HG03469 (cell line): ENCODE measurements around the gene DLG2.
A peak's percentile ranks its signal among the peaks of the same experiment; 100 is the strongest.

Experiments
- ATAC-seq: cut with Tn5 transposase; IDR thresholded peaks from one replicate; pipeline ENCODE4 v1.9.1; 2021; ENCODE audit warnings: mild to moderate bottlenecking, moderate library complexity, moderate number of reproducible peaks; ENCODE audit not compliant: unreplicated experiment

Gene DLG2

DNA sequence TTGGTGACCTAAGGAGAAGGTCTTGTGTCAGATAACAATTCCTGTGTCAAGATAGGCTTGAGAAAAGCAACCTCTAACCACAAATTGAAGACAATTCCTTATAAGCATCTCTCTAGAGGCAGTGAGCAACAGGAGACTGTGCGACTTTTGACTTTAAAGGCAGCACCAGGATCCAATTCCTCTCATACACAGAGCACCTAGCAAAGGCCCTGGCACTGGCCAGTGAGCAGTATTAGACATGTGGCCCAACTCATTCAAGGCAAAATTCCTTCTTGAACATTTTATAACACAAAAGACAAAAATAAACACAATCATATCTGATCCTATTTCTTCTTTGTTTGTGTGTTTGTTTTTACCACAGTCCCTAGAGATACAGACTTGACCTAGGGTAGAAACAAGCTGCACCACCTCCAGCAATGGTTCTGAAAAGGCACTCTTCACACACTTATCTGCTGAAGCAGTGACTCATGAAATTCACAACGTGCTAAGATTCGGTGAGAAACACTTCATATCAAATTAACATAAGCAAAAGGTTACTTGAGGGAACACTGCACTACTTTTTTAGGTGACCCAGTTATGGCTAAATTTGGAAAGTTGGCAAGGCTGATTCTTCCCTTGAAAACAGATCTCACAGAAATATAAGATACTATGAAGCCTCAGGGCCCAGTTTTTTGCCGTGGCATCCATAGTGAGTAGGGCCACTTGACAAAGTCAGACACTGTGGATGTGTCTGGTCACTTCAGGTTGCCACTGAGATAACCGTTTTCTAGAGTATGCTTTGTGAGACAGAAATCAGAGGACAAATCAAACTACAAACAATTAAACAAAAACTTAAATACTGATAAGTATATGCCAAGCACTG lies 1018.9 kb downstream of the DLG2 start:
- no peak for ATAC-seq

DNA sequence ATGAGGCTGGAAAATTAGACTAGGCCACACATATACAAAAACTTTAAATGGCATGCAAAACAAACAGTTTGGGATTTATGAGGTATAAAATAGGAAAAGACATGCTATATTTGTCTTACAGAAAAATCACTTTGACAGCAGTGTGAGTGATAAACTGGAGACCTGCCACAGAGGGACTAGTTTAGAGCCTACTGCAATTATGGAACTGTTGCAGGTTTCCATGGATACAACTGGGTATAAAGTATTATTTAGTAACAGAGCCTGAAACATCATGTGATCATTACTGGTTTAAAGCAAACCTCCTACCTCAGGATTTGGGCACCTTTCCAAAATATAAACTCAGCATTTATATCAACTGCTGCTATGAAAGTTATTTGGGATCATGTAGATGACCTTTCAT lies 1032.5 kb downstream of the DLG2 start:
- no peak for ATAC-seq

DNA sequence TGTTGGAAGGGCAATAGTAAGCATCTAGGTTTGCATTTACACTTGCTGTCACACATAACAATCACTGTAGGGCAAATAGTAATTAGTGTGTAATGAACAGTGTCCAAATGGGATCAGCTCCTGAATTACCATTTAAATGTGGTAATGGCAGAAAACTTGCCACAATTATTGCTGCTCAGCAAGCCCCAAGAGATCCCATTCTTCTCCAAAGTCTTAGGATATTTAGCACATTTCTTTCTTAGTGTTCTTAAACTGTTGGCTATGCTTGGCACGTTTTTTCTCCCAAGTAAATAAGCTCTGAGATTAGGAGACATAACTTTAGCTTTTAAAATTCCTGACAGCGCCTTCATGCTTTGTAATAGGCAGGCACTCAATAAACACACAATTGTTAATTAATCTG lies 1037.0 kb downstream of the DLG2 start:
- ATAC-seq: no peak

DNA sequence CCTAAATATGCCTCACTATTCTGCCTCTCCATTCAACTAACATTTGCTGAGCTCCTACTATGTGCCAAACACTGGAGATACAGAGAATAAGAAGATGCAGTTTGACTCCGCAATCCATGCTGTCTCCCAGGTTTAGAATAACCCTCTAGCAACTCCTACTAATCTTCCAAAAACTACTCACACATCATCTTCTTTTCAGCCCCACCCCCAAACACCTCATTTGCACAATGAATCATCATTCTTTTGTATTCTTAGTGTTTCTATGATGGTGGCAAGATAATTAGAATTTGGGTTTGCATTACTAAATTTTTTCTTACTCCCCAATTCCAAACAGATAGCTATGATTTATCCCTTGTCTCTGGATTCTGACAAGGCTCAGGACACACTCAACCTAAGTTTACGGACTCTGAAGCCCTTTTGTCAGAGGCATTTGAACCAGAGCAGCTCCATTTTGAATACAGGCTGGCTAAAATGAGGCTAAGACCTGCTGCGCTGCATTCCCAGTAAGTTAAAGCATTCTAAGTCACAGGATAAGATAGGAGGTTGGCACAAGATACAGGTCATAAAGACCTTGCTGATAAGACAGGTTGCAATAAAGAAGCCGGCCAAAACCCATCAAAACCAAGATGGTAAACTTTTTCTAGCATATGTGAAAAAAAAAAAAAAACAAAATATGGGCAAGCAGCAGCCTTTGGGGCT lies 1038.9 kb downstream of the DLG2 start:
- no peak for ATAC-seq

DNA sequence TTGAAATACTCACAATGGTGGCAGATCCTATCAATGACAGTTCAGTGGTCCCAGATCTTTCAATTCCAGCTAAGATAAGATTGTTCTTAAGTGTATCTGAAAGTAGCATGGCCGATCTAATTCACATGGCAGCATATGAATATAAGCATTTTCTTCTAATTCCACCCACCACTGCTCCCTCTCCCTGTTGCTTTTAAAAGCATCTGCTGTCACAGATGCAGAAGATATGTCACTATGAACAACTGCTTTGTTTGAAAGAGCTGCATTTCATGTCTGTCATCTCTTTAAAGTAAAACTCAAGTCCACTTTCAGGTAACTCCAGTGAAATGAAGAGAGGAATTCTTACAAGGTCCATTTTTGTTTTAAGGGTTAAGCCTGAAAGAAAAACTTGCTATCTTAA lies 1044.0 kb downstream of the DLG2 start:
- no peak for ATAC-seq

DNA sequence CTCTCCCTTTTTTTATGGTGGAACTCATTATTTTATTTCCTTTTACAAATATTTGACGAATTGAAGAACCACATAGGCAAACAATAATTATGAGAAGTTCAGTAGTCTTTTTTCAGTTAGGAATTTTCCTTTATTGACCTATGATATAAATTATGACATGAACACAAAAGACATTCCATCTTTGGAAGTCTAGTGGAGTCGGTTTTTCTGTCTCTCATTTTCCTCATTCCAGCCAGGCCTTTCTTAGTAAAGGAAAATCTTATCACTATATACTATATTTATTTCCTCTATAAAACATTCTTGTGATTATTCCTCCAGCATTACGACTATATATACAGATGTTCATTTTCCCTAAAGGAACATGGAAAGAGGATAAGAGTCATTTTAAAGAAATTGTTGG lies 1046.1 kb downstream of the DLG2 start:
- no peak for ATAC-seq

DNA sequence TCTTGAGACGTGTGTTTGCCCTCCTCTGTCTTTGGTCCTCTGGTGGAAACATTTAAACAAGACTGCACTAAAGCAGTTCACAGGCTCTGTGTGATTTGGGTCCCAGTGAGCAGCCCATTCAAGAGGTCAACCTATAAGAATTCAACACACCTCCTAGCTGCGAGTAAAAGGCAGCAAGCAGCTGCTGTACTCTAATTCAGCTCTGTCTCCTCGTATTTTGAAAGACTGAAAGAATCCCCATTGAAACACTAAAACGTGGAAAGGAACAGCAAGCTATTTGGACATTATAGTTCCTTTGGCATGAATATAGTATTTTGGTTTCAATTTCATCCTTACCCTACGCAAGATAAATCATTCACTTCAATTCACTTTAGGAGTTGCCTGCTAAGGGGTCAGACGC lies 1046.7 kb downstream of the DLG2 start:
- ATAC-seq: no peak

DNA sequence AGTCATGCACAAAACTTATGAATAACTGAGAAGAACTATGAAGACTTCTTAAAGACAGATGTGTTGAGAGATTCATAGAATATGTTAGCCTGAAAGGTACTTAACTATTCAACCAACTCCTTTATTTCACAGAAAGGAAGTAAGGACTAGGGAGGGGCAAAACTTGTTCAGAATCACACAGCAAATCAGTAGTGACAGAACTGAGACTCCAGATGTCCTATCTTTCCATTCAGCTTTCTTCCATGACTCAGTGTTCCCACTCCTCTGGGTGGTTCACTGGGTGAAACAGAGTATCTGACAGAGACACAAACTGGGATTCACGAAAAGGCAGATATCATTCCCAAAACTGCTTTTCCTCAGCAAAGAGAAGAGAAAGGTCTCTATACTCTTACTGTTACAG lies 1053.3 kb downstream of the DLG2 start:
- no peak for ATAC-seq

DNA sequence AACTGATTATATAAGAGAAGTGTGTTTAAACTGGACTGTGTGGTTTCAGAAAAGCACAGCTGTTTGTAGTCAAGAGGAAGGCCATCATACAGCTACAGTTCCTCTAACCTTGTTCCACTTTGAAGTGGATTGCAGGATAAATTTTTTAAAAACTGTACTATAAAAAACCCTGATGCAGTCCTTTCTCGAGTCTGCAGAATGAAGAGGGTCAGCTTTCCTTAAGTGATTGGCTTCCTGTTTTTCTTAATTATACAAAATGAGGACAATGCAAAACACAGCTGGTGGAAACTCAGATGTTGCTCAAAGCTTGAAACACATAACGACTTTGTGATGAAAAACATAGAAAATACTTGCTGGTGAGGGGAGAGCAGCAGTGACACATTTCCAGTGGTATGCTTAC lies 1060.5 kb downstream of the DLG2 start:
- ATAC-seq: no peak

DNA sequence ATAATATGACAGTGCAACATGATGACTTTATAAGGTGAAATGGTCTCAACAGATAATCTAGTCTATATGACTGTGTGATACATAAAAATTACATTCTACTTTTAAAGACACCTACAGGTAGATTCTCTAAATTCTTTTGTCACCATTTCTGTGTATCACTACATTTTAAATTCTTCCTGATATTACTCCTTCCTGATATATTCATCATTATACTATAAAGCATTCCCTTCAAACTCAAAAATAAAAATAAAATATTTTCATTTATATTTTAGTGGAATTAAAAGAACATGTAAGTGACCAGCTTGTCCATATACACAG lies 1062.3 kb downstream of the DLG2 start:
- ATAC-seq: no peak

DNA sequence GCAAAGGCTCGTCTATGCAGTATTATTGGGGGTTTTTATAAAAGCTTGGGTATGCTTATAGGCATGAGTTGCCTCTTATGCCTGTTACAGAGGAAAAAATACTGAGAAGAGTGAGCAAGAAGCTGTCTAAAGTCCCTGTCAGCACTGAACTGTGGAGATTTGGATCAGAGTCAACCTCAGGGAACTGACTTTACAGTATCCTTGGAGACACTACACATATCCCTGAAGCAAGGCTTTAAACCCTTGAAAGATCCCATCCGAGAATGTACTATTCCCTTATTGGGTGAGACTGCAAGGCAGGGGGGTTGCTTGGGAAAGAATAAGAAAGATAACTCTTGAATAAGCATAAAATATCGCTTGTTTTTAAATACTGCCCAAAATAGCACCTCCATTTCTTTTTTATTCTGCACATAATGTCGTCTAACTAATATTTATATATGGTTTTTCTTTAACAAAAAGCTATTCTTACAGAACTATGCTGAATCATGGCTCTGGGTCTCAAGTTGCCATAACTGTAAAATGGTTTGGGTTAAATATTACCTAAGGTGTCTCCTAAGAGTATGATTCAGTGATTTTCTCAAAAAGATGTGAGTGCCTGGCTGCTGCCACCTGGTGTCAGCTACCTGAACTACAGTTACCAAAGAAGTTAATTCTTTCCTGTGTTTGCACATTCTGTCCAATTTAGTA lies 1062.8 kb downstream of the DLG2 start:
- ATAC-seq: peak; percentile 81

DNA sequence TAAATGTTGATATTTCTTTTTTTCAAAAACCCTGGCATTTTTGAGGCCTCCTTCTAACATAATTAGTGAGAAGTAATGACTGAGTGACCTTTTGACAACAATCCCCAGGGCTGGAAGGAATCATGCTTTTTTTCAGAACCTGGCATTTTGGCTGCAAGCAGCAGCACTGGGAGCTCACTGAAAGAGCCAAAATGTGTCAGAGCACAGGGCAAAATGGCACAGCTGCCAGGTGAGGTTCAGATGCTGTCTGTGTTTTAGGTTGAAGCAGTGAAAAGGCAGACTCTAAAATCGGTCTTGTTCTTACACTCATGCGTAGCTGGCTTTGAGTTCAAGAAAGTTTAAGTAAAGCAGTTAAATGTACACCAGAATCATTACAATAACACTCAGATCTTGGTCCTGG lies 1063.8 kb downstream of the DLG2 start:
- ATAC-seq: no peak

DNA sequence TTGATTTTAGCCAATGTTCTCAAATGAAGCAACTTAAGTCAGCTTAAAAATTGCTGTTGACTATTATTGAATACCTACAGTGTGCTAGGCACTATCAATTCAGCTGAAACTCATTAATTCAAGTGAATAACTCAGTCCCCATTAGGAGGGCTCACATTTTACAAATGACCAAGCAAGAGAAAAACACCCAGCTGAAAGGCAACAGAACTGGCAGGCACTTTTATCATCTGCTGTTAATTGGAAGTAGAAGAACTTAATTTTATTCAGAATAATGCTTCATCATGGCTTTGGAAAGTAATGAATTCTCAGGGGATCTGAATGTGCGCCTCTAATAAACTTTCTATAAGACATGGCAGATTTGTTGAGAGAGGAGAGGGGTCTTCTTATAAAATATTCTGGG lies 1066.9 kb downstream of the DLG2 start:
- ATAC-seq: no peak

DNA sequence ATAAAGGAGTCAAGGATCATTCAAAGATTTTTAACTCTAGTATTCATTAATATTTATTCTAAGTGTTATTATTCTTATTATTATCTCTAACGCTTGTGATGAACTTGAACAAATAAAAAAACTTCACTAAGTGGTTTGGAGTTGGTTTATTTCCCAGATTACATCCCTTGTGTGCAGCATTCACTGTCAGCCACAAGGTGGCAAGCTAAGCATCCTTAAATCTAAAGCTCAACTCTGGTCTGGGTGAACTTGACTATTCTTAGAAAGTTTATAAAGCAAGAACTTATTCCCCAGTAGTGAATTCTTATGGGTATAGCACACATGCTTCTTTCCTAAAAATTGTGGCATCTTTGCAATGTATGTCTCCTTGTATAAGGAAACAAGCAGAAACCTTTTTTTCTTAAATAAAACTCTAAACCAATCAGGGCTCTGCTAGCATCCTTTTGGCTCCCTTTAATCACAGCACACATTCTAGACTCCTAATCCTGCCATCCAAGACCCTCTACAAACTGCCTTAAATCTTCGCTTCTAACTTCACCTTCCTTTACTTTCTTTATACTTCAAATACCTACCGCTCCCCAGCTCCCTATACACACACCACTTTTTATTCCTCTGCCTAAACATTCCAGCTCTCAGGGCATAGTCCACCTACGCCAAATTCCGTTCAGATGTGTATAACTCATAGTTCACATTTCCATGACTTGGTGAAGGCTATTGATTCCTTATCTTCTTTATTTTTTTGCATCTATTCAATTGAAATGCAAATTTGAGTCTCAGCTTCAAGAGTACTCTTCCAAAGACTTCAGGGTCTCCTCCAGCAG lies 1068.8 kb downstream of the DLG2 start:
- ATAC-seq: peak; percentile 98

DNA sequence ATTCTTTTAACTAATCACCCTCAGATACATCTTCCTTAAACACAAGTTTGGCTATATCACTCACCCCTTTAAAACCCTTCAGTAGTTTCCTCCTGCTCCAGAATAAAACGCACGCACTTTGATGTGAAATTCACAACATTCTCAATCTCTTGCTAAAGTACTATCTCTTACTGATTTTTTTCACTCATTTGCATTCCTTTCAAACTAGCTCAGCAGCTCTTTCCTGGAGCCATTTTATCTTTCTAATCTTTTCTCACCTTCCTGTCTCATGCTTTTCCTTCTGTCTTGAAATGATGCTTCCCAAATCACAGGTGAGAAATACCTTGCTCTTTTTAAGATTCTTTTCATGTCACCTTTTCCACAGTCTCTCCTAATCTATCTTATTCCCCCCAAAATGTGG lies 1074.4 kb downstream of the DLG2 start:
- ATAC-seq: no peak

DNA sequence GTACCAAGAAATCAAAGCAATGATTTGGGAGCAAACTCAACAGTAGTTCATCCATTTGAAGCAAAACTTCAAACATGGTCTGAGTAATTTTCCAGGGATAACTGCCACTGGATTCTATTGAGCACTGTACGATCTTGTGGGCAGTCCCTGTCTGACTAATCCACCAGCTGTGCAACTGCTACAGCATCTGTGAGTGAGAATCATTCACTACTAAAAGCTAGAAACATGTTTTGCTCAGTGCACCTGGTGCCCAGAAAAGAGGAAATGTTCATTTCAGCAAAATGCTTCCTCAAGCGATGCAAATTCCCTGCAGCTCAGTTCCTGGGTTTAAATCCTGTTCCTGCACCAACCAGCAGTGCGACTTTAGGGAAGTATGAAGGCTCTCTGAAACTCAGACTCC lies 1077.9 kb downstream of the DLG2 start:
- ATAC-seq: peak; percentile 94

DNA sequence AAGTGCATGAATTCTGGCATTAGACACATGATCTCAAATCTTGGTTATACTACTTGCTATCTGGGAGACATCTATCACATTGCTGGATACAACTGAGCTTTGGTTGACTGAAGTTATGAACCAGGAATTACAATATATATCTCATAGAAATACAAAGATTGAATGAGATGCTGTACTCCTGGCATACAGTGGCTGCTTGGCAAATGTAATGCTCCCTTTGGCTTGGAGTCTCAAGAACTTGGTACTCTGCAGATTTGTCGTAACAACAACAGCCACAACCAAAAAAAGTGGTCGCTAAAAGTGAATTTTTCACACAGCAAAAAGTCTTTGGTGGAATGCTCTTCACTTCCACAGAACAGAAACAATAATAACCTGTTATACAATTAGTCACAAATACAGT lies 1082.6 kb downstream of the DLG2 start:
- no peak for ATAC-seq

DNA sequence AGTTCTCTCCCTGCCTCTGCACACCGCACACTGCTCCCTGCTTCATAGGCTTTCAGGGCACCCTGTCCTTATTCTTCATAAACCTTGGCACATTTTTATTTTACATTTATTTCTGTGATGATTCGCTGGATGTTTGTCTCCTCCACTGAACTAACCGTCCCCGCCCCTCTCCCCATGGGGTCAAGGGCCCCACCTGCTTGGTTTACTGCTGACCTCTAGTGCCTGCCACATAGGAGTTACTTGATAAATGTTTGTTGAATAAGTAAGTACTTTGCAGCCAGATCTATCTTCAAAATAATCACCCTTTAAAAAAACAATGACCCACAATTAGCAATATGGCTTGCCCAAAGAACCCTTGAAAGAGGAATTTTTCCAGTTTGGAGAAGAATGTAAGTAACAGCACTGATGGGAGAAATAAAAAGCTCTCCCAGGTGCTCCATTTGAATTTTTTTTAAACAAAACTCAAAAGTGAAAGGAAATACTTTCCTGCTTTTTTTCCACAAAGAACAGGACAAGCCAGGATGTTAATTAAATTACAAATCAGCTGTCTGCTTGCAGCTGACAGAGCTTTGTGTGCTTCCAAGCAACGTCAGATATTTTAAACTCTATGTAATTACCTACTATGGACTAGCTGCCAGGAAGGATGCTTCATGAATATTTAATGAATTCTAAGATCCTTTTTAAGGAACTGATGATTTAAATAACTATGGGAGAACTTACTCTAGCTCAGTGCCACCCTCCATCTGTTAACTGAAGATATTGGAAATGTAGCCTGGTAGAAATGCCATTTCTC lies 1083.6 kb downstream of the DLG2 start:
- no peak for ATAC-seq

DNA sequence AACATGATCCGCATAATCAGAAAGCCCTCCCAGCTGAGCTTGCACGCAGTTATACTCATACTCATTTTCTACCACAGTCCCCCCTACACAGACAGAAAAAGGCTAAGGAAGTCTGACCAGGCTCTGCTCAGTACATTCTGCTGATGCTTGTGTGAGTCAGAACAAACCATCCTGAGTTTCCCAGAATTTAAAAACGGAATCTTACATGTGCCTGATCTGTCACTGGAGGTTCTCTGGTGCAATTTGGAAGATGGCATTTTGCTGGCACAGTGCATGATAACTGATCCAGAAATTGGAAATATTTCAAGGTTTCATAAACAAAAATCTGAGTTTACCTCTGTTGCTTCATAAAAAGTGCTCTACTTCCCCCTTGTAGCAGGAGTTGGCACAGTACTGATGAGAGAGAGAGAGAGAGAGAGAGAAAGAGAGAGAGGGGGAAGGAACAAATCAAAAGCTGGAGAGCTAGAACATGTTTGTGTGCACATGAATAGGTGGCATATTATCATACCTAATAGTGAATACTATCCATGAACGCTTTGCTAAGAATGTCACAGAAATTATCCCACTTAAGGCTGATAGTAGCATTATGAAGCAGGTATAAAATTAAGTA lies 1085.3 kb downstream of the DLG2 start:
- ATAC-seq: no peak

DNA sequence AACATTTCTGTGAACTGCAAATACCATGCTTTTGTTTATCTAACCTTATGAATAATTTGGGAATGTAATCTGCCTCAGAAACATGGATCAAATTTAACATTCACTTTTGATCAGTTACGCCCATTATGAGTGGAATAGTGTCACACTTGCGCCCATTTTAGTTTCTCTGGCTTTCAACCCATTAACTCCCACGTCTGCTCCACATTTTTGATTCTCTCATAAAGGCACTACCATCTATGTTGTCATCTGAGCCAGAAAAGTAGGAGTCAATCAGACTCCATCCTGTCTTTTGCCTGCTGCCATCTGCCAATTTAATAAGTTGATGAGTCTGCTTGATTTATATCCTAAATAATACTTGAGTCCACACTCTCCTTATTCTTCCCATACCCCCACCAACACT lies 1090.7 kb downstream of the DLG2 start:
- ATAC-seq: no peak
